ENCODE measurements around the gene EEF1AKMT4.

EEF1AKMT4 gene

GRCh38 chr3:184299488-184300377, 50.3 kb downstream of the EEF1AKMT4 start:
- DNase-seq (ENCODE audit: low spot score) = no peak

- no peak for DNase-seq (ENCODE audit: low spot score)
These were observed 50.9 kb downstream of the EEF1AKMT4 start for GRCh38 chr3:184300378-184300720.

GRCh38 chr3:184305577-184305976, 56.1 kb downstream of the EEF1AKMT4 start:
- no peak for DNase-seq (ENCODE audit: low spot score)

- no peak for DNase-seq (ENCODE audit: low spot score)
These were observed 57.0 kb downstream of the EEF1AKMT4 start for GRCh38 chr3:184306341-184306972.

- DNase-seq (ENCODE audit: low spot score) = no peak
These were observed 58.4 kb downstream of the EEF1AKMT4 start for GRCh38 chr3:184307915-184308314.
